ENCODE results near the gene PRDM16.

Gene PRDM16

DNA sequence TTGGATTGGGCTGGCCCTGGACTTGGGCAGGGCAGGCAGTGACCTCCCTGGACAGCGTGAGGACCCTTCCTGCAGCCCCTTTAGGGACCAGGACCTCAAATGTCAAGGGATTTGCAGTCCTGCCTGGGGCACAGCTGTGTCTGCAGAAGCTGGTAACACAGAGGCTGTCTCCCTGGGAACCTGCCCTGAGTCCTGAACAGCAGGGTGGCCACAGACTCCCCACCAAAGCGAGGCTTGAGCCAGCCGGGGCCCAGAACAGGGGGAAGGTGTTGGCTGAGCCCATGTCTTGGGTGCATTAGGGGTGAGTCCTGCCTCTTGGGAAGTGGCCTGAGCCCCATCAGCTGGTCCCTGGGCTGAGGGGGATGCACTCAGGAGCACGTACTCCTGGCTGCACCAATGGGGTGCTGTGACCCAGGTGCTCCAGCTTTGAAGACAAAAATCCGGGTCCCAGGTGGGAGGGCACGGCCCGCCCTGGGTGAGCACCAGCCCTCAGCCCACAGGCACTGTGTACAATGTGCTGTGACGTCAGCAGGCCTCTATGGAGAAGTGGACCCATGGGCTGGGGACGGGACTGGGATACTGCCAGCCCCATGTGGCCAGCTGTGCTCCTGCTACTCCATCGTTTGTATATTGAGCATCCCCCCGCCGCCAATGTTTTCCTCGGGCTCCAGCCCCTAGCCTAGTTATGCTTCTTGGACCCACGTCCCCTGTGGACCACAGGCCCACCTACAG is 313.5 kb downstream of the PRDM16 start:
- DNase-seq = no peak

GRCh38 chr1:3383679-3384078 is 314.7 kb downstream of the PRDM16 start:
- DNase-seq = no peak

GRCh38 chr1:3384407-3384806 is 315.4 kb downstream of the PRDM16 start:
- DNase-seq = no peak

DNA sequence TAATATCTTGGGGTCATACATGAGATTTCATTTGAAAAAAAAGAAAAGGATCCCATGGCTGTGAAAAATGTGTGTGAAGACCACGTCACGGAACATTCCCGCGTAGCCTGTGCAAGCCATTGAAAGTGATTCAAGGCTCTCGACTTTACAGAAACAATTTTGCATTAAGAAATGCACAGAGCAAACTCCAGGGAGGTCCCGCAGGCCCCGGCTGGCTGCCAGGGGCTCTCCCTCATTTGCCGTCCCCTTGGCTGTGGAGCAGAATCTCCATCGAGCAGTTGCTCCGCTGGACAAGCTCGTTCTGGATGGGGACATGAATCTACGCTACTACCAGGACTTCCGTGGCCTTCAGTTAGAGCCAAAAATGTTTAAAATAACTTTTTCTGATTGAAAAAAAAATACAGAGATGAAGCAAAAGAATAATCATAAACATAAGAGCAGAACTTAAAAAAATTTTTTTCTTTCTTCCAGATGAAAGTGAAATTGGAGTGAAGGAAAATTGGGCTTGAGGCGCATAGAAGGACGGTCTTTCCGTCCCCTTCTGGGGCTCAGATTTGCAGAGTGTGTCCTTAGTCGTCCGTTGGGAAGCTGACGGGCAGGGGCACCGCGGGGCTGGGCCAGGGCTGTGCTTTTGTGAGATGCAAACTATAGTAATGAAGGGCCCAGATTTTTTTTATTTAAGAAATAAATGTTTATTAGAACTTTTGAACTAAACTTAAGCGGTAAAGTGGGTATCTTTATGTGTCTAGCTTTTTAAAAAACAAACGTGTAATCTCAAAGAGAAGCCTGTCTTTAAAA is 317.4 kb downstream of the PRDM16 start:
- no peak for DNase-seq

DNA sequence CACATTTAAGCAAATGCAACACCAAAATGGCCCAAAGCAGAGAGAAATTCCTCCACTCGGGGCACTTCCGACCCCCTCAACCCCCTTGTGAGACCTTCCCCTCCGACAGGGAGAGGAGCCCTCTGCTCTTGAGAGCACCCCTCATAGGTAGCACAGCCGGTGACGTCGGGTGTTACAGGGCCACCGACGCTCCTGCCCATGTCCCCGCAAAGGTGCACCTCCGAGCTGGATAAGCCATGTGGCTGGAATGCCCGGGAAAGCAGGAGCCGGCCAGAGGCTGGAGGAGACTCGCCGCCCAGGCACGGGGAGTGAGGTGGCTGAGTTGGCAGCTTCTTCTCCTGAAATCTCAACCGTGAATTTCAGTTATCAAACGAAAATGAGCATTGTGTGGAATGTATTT is 318.4 kb downstream of the PRDM16 start:
- DNase-seq = no peak

DNA sequence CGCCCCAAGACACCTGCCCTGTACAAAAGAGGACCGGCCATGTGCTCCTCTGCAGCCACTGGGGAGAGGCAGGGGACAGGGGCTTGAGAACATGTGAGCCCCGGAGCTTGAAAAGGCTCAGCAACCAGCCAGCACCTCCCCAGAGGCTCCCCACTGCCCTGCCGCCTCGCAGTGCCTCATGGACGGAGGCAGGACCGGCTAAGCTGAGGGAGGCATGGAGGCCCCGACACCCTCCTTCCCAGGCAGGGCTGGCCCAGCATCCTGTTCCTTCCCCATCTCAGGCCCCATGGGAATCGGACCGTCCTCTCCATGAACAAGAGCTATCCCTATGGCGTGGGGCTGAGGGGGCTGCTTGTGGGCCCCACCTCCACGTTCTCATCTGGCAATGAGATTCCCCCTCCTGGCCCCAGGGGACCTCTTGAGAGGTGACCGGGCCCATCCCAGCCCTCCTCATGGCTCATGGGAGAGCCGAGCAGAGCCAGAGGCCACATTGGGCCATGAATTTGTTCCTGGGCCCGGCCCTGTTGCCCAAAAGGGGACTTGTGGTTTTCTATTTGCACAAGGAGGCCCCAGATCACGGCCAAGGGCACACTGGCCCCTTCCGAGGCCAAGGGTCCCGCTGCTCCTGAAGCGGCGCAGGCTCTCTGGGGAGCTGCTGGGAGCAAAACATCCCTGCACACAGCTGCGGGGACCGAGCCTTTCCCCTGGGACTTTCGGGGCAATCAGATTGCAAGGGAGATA is 320.3 kb downstream of the PRDM16 start:
- DNase-seq = no peak

DNA sequence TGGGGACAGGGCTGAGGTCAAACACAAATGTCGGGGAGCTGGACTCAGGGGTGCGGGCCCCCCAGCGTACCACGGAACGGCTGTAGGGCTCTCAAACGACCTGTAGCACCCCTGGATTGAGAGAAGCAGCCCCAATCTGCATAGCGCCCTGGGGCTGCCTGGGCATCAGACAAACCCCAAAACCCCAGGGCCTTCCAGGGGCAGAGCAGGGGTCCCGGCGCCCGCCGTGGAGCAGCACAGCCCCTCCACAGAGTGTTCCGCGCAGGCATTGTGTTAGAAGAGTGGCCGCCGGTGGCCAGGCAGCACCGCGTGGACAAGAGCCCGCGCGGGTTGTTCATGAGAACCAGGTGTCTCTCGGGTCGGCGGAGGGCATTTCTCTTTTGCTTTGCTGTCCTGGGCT is 321.3 kb downstream of the PRDM16 start:
- no peak for DNase-seq

GRCh38 chr1:3391711-3392110 is 322.7 kb downstream of the PRDM16 start:
- no peak for DNase-seq

GRCh38 chr1:3393024-3393986 is 324.3 kb downstream of the PRDM16 start:
- no peak for DNase-seq

DNA sequence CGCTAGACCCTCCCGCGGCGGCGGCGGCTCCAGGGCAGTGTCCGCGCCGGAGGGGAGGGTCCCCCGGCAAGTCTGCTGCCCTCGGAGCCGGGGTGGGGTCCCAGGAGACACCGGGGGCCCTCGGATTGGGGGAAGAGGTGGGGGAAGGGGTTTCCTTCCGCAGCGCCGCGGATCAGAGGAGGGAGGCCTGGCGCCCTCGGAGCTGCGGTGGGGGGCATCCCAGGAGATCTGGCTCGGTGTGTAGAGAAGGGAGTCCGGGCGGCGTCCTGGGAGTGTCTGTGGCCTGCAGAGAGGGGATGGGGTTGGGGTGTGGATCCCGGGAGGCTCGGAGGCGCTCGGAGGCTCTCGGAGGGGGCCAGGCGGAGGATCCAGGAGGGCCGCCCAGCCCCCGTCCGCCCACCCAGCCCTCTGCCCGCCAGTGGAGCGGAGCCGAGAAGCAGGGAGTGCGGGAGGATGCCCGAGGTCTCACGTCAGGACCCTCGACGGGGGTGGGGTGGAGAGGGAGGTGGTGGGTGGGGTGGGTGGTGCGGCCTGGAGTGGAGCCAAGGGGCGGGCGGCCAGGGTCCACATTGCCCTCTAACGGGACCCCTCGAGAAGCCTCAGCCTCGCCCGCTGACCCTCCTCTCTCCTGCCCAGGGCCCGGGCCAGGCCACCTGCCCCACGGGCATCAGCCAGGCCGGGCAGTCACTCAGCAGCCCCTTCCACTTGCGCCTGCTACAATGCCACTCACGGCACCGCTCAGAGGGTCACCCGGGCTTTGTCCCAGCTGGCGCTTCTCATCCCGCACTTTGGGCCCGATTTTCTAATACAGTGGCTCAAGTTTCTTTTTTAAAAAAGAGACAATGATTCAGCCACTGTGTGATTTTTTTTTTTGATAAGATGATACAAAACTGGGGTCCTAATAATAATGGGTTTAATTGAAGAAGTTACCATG is 325.3 kb downstream of the PRDM16 start:
- DNase-seq = no peak

DNA sequence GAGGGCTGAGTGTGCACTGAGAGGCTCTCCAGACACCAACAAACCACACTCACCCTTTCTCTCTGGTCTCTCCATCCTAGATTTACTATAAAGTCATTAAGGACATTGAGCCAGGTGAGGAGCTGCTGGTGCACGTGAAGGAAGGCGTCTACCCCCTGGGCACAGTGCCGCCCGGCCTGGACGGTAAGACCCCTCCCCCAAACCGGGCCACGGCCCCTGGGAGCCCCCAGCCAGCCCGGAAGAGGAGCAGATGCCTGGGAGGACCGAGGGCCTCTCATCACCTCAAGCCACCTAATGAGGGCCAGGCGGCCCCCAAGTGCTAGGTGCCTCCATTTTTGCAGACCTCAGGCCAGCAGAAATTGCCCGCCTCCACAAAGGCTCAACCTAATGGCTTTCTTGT is 327.4 kb downstream of the PRDM16 start:
- DNase-seq = no peak

GRCh38 chr1:3397311-3397710 is 328.3 kb downstream of the PRDM16 start:
- no peak for DNase-seq

GRCh38 chr1:3398396-3399140 is 329.6 kb downstream of the PRDM16 start:
- DNase-seq = no peak

DNA sequence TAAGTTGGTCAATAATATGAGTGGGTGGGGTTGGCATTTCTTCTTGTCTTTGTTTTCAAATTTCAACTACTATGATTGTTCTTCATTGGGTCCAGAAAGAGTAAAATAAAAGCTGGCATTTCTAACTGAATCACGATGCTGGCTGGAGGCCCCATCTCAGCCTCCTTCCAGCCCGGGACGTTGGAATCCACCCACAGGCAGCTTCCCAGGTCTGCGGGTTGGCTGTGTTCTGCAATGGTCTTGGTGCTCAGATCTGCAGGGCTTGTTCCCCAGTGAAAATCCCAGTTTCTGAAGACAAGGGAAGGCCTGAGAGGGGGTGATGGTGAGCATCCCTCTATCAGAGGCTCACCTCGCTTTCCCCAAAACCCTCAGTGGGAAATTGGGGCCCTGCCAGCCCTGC is 330.7 kb downstream of the PRDM16 start:
- DNase-seq = no peak

DNA sequence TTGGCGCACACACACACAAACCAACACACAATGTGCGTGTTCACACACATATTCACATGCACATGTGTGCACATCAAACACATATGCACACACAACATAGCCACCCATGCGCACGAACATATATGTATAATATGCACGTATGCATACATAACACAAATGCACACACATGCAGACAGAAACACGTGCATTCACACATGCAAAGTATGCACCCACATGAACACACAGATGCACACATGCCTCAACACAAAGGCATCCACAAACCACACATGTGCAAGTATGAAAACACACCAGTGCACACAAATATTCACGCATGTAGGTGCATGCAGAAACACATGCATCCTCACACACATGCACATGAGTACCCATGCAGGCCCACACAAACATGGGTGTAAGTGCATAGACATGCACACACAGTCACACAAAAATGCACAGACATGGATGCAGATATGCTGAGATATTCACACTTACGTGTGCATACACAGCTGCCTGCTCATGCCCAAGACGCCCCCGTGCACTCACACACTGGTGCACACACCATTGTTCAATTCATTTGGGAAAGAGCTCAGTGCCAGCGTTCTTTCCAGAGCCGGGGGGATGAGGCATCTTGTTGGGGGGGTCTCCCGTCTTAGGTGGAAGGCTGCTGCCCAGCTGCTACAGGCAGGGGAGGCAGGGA is 332.7 kb downstream of the PRDM16 start:
- no peak for DNase-seq

DNA sequence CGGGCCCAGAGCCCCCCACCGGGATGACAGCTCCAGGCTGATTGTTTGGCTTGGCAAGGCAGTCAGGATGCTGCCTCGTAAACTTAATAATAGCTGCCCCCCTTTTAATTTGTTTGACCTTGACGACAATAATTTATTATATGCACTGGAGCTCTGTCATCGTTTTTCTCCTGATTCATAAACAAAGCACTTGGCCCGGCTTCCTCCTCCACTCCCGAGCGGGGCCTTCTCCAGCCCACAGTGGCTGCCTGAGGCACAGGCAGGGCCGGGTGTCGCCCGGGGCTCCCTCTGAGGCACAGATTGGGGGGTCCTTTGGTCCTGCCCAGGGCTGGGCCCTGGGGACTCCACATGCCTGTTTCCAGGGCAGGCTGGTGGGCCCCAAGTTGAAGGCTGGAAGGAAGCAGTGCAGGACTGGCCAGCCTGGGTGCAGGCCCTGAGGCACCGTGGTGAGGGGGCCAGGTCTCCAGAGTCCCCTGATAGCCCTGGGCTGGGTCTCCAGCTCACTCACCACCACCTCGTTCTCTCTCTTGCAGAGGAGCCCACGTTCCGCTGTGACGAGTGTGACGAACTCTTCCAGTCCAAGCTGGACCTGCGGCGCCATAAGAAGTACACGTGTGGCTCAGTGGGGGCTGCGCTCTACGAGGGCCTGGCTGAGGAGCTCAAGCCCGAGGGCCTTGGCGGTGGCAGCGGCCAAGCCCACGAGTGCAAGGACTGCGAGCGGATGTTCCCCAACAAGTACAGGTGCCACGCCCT is 333.4 kb downstream of the PRDM16 start:
- no peak for DNase-seq

DNA sequence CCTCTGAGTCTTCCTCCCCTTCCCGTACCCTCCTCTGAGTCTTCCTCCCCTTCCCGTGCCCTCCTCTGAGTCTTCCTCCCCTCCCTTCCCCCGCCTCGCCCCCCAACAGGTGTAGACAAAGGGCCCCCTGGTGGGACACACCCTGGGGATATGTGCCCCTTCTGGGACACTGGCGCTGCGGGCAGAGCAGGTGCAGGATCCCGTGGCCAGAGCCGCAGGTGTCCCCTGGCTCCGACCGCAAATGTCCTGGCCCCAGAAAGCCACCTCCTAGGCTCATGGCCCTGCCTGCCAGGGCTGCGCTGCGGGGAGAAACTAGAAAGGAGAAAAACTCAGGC is 334.0 kb downstream of the PRDM16 start:
- no peak for DNase-seq

DNA sequence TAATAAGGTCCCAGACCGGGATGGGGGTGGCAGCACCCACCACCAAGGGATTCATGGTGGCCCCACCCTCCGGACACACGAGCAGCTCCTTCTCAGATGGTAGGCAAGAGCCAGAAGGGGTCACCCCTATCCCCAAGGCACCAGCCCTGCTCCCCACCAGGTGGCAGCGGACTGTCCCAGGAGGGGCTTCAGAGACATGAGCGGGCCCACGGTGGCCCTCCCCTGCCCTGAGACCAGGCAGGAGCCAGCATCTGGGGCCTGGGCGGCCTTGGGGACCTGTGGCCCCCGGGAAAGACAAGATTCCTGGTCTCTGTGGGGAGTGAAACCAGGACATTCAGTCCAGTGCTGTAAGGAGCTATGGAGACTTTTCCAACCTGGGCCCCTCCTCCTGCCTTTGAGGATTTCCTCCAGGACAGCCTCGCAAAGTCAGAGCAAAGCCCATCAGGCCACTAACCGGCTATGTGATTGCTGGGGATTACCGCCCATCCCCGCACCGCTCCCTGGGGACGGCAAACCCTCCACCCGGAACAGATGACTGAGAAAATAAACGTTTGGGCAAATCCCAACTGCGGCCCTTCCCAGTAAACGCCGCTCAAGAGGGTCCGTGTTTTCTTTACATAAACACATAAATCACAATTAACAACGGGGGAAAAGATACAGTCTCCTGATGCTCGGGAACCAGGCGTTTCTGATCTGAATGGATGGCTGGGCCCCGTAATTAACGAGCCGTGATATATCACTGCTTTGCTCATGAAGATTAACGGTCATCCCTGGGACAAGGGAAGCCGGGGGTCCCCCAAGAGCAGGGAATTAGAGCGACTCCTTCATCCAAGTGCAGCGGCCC is 334.6 kb downstream of the PRDM16 start:
- DNase-seq = no peak

Measured in fibroblast of skin of scalp (primary cell).